ENCODE results near the gene PLB1. TPM values are rescaled to one million over a fixed set of nuclear protein-coding genes. Genes with fewer than 3 reads are reported as not detected.

Gene PLB1
- total RNA-seq, 2 experiments from 2014 or later: not detected

DNA sequence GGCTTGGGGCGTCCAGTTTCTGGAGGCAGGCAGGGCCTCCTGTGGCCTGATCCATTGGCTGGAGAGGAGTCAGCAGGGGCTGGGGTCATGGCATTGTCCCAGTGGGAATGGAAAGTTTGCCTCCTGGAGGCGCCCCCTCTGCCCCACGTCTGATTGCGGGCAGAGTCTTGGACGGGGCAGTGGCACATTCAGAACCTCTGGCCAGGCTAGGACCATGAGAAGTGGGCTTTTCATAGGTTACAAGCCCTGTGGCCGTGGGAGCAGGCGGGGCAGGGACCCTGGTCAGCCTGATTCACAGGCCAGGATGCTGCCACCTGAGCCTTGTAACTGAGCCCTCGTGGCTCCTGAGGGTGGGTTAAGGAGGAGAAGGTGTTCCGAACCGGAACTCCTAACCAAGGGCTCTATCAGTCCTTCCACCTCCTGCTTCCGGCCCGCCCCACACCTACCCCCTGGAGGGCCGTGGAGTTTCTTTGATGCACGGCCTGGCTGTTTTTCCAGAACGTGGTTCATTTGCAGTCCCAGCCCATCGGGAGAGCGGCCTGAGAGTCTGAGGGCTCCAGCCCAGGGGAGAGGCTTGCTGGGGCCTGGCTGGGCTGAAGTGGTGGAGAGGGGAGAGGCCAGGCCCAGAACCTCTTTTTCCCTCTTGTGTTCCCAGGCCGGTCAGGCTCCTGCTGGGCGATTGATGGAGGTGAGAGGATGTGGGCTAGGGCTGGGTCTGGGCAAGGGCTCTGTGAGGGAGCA is 43.9 kb upstream of the PLB1 start:
- no peaks in the 10 kb centered on the region for H3K36me3 ChIP-seq (ENCODE audit: insufficient read depth, low read length)
- no peak overlapping the region for H2AFZ ChIP-seq (ENCODE audit: low read length)
- no peaks in the 10 kb centered on the region for H3K4me1 ChIP-seq (ENCODE audit: insufficient read depth, low read length, poor library complexity, severe bottlenecking)
- no peak overlapping the region for H3K4me2 ChIP-seq (ENCODE audit: low read length)
- no peak for DNase-seq (ENCODE audit: low spot score)
- no peak overlapping the region for H3K27ac ChIP-seq (ENCODE audit: low read depth, low read length, poor library complexity, severe bottlenecking)
- POLR2A ChIA-PET: no interaction called here
- no peaks in the 10 kb centered on the region for H3K9me3 ChIP-seq (ENCODE audit: low read length)
- CTCF ChIA-PET (ENCODE audit: unreplicated experiment): no interaction called here
- no peak for TF ChIP-seq EZH2phosphoT487 (IDR thresholded peaks at IDR 0.05; ENCODE audit: borderline replicate concordance, low read depth, low read length)
- no peak for TF ChIP-seq CTCF (conservative IDR thresholded peaks at IDR 0.05; ENCODE audit: low read length)
- intact Hi-C loops (cut with micrococcal nuclease; ENCODE audit: unreplicated experiment): loop anchor here (2.0 to 5.0 kb wide), 3 partner anchors 297 to 750 kb away; no protein-coding TSS in a partner anchor
- H3K79me2 ChIP-seq (ENCODE audit: insufficient read depth, low read depth, low read length): no peaks in the 10 kb centered on the region
- H3K9me2 ChIP-seq (ENCODE audit: insufficient read depth, low read length): no peaks in the 10 kb centered on the region
- H3K4me3 ChIP-seq (ENCODE audit: low read depth, low read length, poor library complexity, severe bottlenecking): no peak overlapping the region
- no peaks in the 10 kb centered on the region for H4K20me1 ChIP-seq (ENCODE audit: insufficient read depth, low read length)
- BruUV-seq (replicated peaks): no TSS peak

GRCh38 chr2:28452534-28453081 is 43.3 kb upstream of the PLB1 start:
- peak; percentile 49 for DNase-seq (ENCODE audit: low spot score)
- POLR2A ChIA-PET: no interaction called here
- no peak overlapping the region for H2AFZ ChIP-seq (ENCODE audit: low read length)
- CTCF ChIA-PET (ENCODE audit: unreplicated experiment): no interaction called here
- H3K9me2 ChIP-seq (ENCODE audit: insufficient read depth, low read length): no peaks in the 10 kb centered on the region
- intact Hi-C loops (cut with micrococcal nuclease; ENCODE audit: unreplicated experiment): loop anchor here (2.0 to 5.0 kb wide), 3 partner anchors 298 to 750 kb away; no protein-coding TSS in a partner anchor
- no peaks in the 10 kb centered on the region for H3K4me1 ChIP-seq (ENCODE audit: insufficient read depth, low read length, poor library complexity, severe bottlenecking)
- no peaks in the 10 kb centered on the region for H4K20me1 ChIP-seq (ENCODE audit: insufficient read depth, low read length)
- no peak overlapping the region for H3K4me2 ChIP-seq (ENCODE audit: low read length)
- TF ChIP-seq CTCF (conservative IDR thresholded peaks at IDR 0.05; ENCODE audit: low read length) (peak; percentile 86), EZH2phosphoT487 (IDR thresholded peaks at IDR 0.05; ENCODE audit: borderline replicate concordance, low read depth, low read length) (no peak)
- no peak overlapping the region for H3K4me3 ChIP-seq (ENCODE audit: low read depth, low read length, poor library complexity, severe bottlenecking)
- H3K9me3 ChIP-seq (ENCODE audit: low read length): no peaks in the 10 kb centered on the region
- BruUV-seq (replicated peaks): no TSS peak
- no peaks in the 10 kb centered on the region for H3K36me3 ChIP-seq (ENCODE audit: insufficient read depth, low read length)
- no peak overlapping the region for H3K27ac ChIP-seq (ENCODE audit: low read depth, low read length, poor library complexity, severe bottlenecking)
- H3K79me2 ChIP-seq (ENCODE audit: insufficient read depth, low read depth, low read length): no peaks in the 10 kb centered on the region

- no peaks in the 10 kb centered on the region for H4K20me1 ChIP-seq (ENCODE audit: insufficient read depth, low read length)
- no peaks in the 10 kb centered on the region for H3K9me3 ChIP-seq (ENCODE audit: low read length)
- TF ChIP-seq EZH2phosphoT487 (IDR thresholded peaks at IDR 0.05; ENCODE audit: borderline replicate concordance, low read depth, low read length) (no peak), CTCF (conservative IDR thresholded peaks at IDR 0.05; ENCODE audit: low read length) (no peak)
- intact Hi-C loops (cut with micrococcal nuclease; ENCODE audit: unreplicated experiment): loop anchor here (2.0 to 5.0 kb wide), 3 partner anchors 299 to 751 kb away; no protein-coding TSS in a partner anchor
- H3K4me3 ChIP-seq (ENCODE audit: low read depth, low read length, poor library complexity, severe bottlenecking): no peak overlapping the region
- H3K36me3 ChIP-seq (ENCODE audit: insufficient read depth, low read length): no peaks in the 10 kb centered on the region
- H3K4me2 ChIP-seq (ENCODE audit: low read length): no peak overlapping the region
- H2AFZ ChIP-seq (ENCODE audit: low read length): no peak overlapping the region
- no peak overlapping the region for H3K27ac ChIP-seq (ENCODE audit: low read depth, low read length, poor library complexity, severe bottlenecking)
- H3K4me1 ChIP-seq (ENCODE audit: insufficient read depth, low read length, poor library complexity, severe bottlenecking): no peaks in the 10 kb centered on the region
- ChIA-PET POLR2A (no interaction called here), CTCF (ENCODE audit: unreplicated experiment) (no interaction called here)
- H3K9me2 ChIP-seq (ENCODE audit: insufficient read depth, low read length): no peaks in the 10 kb centered on the region
- H3K79me2 ChIP-seq (ENCODE audit: insufficient read depth, low read depth, low read length): no peaks in the 10 kb centered on the region
- BruUV-seq (replicated peaks): no TSS peak
- DNase-seq (ENCODE audit: low spot score): no peak
Observed at GRCh38 chr2:28453396-28453795, 42.5 kb upstream of the PLB1 start.
